Esophagus muscularis mucosa (tissue), 4 donors: ENCODE measurements around the gene KRT5.

ENCODE experiments used
- EP300 ChIP-seq: sonication (generic); formaldehyde crosslinking; IDR thresholded peaks from one replicate; pipeline ENCODE4 v1.6.1; 2017; ENCODE audit warnings: antibody characterized with exemption
- POLR2A ChIP-seq: fragments of 450-650 bp; IDR thresholded peaks from one replicate; pipeline ENCODE4 v1.6.1; 2017; ENCODE audit warnings: antibody characterized with exemption, moderate library complexity, mild to moderate bottlenecking, low read depth
- POLR2AphosphoS5 ChIP-seq, 2 donors: sonication (generic); formaldehyde crosslinking; IDR thresholded peaks; one replicate each; pipeline ENCODE4 v1.6.1; 2017; ENCODE audit warnings: antibody characterized with exemption in 2 of 2
- TF ChIP-seq, protein P1 (sequence below), 3 experiments: fragments of 200-600 bp in 2 of 3; fragments of 450-650 bp in 1 of 3; sonication (generic) in 2 of 3; IDR thresholded peaks; one replicate each; pipeline ENCODE4 v1.5.1; 2017 to 2019; ENCODE audit warnings: antibody characterized with exemption in 3 of 3, mild to moderate bottlenecking in 2 of 3, moderate library complexity in 1 of 3

DNA sequence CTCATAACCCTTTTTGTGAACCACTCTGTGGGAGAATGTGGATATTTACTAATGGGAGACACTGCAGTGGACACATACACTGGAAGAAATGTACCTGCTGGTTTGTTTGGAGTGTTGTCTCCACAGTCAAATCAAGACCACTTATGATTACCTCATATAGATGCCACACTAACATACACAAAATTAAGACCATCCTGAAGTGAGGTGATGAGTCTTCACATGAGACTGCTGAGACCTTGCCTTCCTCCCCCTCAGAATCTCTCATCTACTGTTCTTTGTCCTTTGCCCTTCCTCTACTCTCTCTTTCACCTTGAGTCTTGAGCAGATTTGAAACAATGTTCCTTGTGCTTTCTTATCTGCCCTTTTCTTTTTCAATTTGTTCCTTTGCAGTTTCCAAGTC, 31.5 kb downstream of the KRT5 start:
- TF ChIP-seq POLR2AphosphoS5 (IDR thresholded peaks at IDR 0.05) (no peak), POLR2A (no peak), EP300 (no peak)
- TF ChIP-seq, protein P1, sequence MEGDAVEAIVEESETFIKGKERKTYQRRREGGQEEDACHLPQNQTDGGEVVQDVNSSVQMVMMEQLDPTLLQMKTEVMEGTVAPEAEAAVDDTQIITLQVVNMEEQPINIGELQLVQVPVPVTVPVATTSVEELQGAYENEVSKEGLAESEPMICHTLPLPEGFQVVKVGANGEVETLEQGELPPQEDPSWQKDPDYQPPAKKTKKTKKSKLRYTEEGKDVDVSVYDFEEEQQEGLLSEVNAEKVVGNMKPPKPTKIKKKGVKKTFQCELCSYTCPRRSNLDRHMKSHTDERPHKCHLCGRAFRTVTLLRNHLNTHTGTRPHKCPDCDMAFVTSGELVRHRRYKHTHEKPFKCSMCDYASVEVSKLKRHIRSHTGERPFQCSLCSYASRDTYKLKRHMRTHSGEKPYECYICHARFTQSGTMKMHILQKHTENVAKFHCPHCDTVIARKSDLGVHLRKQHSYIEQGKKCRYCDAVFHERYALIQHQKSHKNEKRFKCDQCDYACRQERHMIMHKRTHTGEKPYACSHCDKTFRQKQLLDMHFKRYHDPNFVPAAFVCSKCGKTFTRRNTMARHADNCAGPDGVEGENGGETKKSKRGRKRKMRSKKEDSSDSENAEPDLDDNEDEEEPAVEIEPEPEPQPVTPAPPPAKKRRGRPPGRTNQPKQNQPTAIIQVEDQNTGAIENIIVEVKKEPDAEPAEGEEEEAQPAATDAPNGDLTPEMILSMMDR (IDR thresholded peaks at IDR 0.05): no peak
